Measurements from ENCODE around the gene YRDC. TPM values are rescaled to one million over a fixed set of nuclear protein-coding genes. Genes with fewer than 3 reads are reported as not detected.

YRDC gene
- total and polyA plus RNA-seq, 2 of the 13 experiments (the other 11 are each of a cell fraction or from before 2014, with no cell fraction given) = 27.5 to 29.2 TPM

- no peak for TF ChIP-seq PRDM4 (CRISPR knock-in tag; IDR thresholded peaks at IDR 0.05; ENCODE audit: borderline replicate concordance)
- TF ChIP-seq ATF7 (IDR thresholded peaks at IDR 0.05) = no peak
- TF ChIP-seq ATF7 (CRISPR knock-in tag; IDR thresholded peaks at IDR 0.05) = no peak
- TF ChIP-seq ZNF704 (CRISPR knock-in tag; IDR thresholded peaks at IDR 0.05; ENCODE audit: borderline replicate concordance) = no peak
- TF ChIP-seq ZNF256 (CRISPR knock-in tag; conservative IDR thresholded peaks at IDR 0.05) = no peak
- no peak; the same call in 1 of the 2 replicates for TF ChIP-seq ZNF543 (CRISPR knock-in tag; IDR thresholded peaks at IDR 0.05)
- TF ChIP-seq TFDP1 (CRISPR knock-in tag; IDR thresholded peaks at IDR 0.05; ENCODE audit: borderline replicate concordance) = 0 out of 2 replicates have a peak, but pooled peaks have one; percentile 20
- TF ChIP-seq BCLAF1 (IDR thresholded peaks at IDR 0.05) = no peak
- no peak for TF ChIP-seq DBP (CRISPR knock-in tag; IDR thresholded peaks at IDR 0.05; ENCODE audit: not compliant biosample characterization)
- 0 out of 2 replicates have a peak, but pooled peaks have one; percentile 43 for TF ChIP-seq KLF15 (CRISPR knock-in tag; IDR thresholded peaks at IDR 0.05; ENCODE audit: borderline replicate concordance)
- no peak for TF ChIP-seq NFRKB (IDR thresholded peaks at IDR 0.05)
- TF ChIP-seq ZNF160 (CRISPR knock-in tag; IDR thresholded peaks at IDR 0.05) = no peak; the same call in 1 of the 2 replicates
- peak; percentile 15; the same call in 1 of the 2 replicates for TF ChIP-seq GMEB1 (CRISPR knock-in tag; IDR thresholded peaks at IDR 0.05; ENCODE audit: borderline replicate concordance)
- TF ChIP-seq ZSCAN22 (CRISPR knock-in tag; IDR thresholded peaks at IDR 0.05) = no peak
- peak; percentile 75 for TF ChIP-seq CREM (IDR thresholded peaks at IDR 0.05)
- TF ChIP-seq CREM (CRISPR knock-in tag; IDR thresholded peaks at IDR 0.05) = no peak
- no peak for TF ChIP-seq DNMT3B (CRISPR knock-in tag; conservative IDR thresholded peaks at IDR 0.05)
- no peak for TF ChIP-seq ZNF547 (CRISPR knock-in tag; IDR thresholded peaks at IDR 0.05)
Measured at GRCh38 chr1:37807555-37808368, at the start of gene YRDC, which contains the start of gene C1orf122 (continued).

All from HepG2 (cell line).